Caco-2 (cell line): ENCODE results near the gene RANBP10. TPM values are rescaled to one million over a fixed set of nuclear protein-coding genes. Genes with fewer than 3 reads are reported as not detected.

Experiments
- BruUV-seq: library from RNA; stranded (reverse); fragments of 400-500 nt; replicated peaks from 2 replicates; lab custom pipeline; 2021; lab: Mats Ljungman, UMichigan
- CTCF ChIA-PET: fragments of 300-600 bp; sonication (Branson Sonifier 250); formaldehyde crosslinking; loops from one replicate; lab custom pipeline; 2022; ENCODE audit warnings: antibody characterized with exemption; lab: Charles Lee
- POLR2A ChIA-PET: fragments of 300-600 bp; sonication (Branson Sonifier 250); formaldehyde crosslinking; loops from one replicate; lab custom pipeline; 2022; ENCODE audit warnings: antibody characterized with exemption; lab: Charles Lee
- DNase-seq, 2 experiments: peaks; one replicate each; pipeline versions ENCODE4 v3.0.0 to v3.0.0-alpha.2; 2020 to 2022
- H3K27me3 ChIP-seq: replicated peaks from 2 replicates; pipeline ENCODE4 v1.6.0; 2011; ENCODE audit warnings: low read length; ENCODE audit not compliant: control insufficient read depth, insufficient read depth
- H3K36me3 ChIP-seq: 2 replicates; pipeline ENCODE4 v1.5.1; 2011; ENCODE audit warnings: low read length; ENCODE audit not compliant: control insufficient read depth, insufficient read depth
- H3K4me1 ChIP-seq: fragments of 250-450 bp; sonication (Bioruptor Pico); 2 replicates; pipeline ENCODE4 v1.5.1; 2020; ENCODE audit warnings: mild to moderate bottlenecking
- H3K4me3 ChIP-seq: 2 replicates; pipeline ENCODE4 v1.5.1; 2011; ENCODE audit warnings: low read depth, mild to moderate bottlenecking, control low read depth, low read length
- H3K9me3 ChIP-seq: fragments of 250-450 bp; sonication (Bioruptor Pico); 2 replicates; pipeline ENCODE4 v1.5.1; 2020; ENCODE audit warnings: mild to moderate bottlenecking, moderate library complexity
- H3K27ac Mint-ChIP-seq: one replicate; pipeline ENCODE4 v1.8.0; 2022; ENCODE audit warnings: mixed read lengths; ENCODE audit not compliant: unreplicated experiment
- H3K27me3 Mint-ChIP-seq: one replicate; pipeline ENCODE4 v1.8.0; 2022; ENCODE audit warnings: mixed read lengths; ENCODE audit not compliant: insufficient read depth, unreplicated experiment
- H3K36me3 Mint-ChIP-seq: one replicate; pipeline ENCODE4 v1.8.0; 2022; ENCODE audit warnings: mild to moderate bottlenecking, mixed read lengths; ENCODE audit not compliant: insufficient read depth, unreplicated experiment
- H3K4me1 Mint-ChIP-seq: one replicate; pipeline ENCODE4 v1.8.0; 2022; ENCODE audit warnings: low read depth, mixed read lengths; ENCODE audit not compliant: unreplicated experiment
- H3K4me3 Mint-ChIP-seq: one replicate; pipeline ENCODE4 v1.8.0; 2022; ENCODE audit warnings: mild to moderate bottlenecking, moderate library complexity, mixed read lengths; ENCODE audit not compliant: unreplicated experiment
- H3K9me3 Mint-ChIP-seq: one replicate; pipeline ENCODE4 v1.8.0; 2022; ENCODE audit warnings: mixed read lengths; ENCODE audit not compliant: unreplicated experiment
- CTCF ChIP-seq, 2 experiments: fragments of 200-600 bp in 1 of 2; IDR thresholded peaks; 1 replicate in 1 of 2; 2 replicates in 1 of 2; pipeline versions ENCODE4 v1.5.1 to v1.8.0; 2011 to 2022; ENCODE audit warnings: antibody characterized with exemption in 1 of 2, control low read depth in 1 of 2, inconsistent platforms in 1 of 2, low read depth in 1 of 2, low read length in 1 of 2, mild to moderate bottlenecking in 1 of 2, moderate library complexity in 1 of 2; ENCODE audit not compliant: insufficient read depth in 1 of 2, severe bottlenecking in 1 of 2, unreplicated experiment in 1 of 2
- intact Hi-C: fragments of 100-400 bp; cut with micrococcal nuclease; formaldehyde crosslinking; loops from one replicate; pipeline ENCODE4 v1.10.0; 2022; ENCODE audit not compliant: unreplicated experiment
- total RNA-seq: library from RNA; stranded (reverse); gene quantifications from 2 replicates; pipeline ENCODE4 v1.2.3, GENCODE V29; 2022

RANBP10 gene
- total RNA-seq, 1 experiment from 2014 or later = 21.8 TPM

- POLR2A ChIA-PET = no interaction called here
- Histone ChIP-seq H3K4me1 (no peaks in the 10 kb centered on the region), H3K27me3 (no peaks in the 10 kb centered on the region), H3K36me3 (peaks cover 7% of the 10 kb centered on the region), H3K4me3 (no peak overlapping the region), H3K9me3 (no peaks in the 10 kb centered on the region)
- Mint-ChIP-seq H3K27ac (no peak overlapping the region), H3K4me3 (no peak overlapping the region), H3K4me1 (no peaks in the 10 kb centered on the region), H3K36me3 (peaks cover 11% of the 10 kb centered on the region), H3K27me3 (no peaks in the 10 kb centered on the region), H3K9me3 (no peaks in the 10 kb centered on the region)
- CTCF ChIA-PET = interaction anchor here (2.6 kb wide), 1 partner anchor 9 kb away, joined by 13 read pairs; no protein-coding TSS in a partner anchor
- no TSS peak for BruUV-seq
- no peak for DNase-seq
- no peak for TF ChIP-seq CTCF (IDR thresholded peaks at IDR 0.05; ENCODE audit: insufficient read depth in 1 of 2, low read depth in 1 of 2, low read length in 1 of 2, severe bottlenecking in 1 of 2, unreplicated experiment in 1 of 2)
- intact Hi-C loops = no loop called here
Observed at GRCh38 chr16:67825906-67826305, 19.5 kb upstream of the RANBP10 start.

- H3K9me3 Mint-ChIP-seq = no peaks in the 10 kb centered on the region
- no TSS peak for BruUV-seq
- Histone ChIP-seq H3K4me1 (no peaks in the 10 kb centered on the region), H3K27me3 (no peaks in the 10 kb centered on the region), H3K4me3 (no peak overlapping the region), H3K36me3 (peaks cover 2% of the 10 kb centered on the region; the same call in 1 of the 2 replicates), H3K9me3 (no peaks in the 10 kb centered on the region)
- H3K4me1 Mint-ChIP-seq = no peaks in the 10 kb centered on the region
- ChIA-PET POLR2A (no interaction called here), CTCF (interaction anchor here (2.6 kb wide), 1 partner anchor 9 kb away, joined by 13 read pairs; no protein-coding TSS in a partner anchor)
- H3K27ac Mint-ChIP-seq = no peak overlapping the region
- TF ChIP-seq CTCF (IDR thresholded peaks at IDR 0.05; ENCODE audit: insufficient read depth in 1 of 2, low read depth in 1 of 2, low read length in 1 of 2, severe bottlenecking in 1 of 2, unreplicated experiment in 1 of 2) = no peak
- intact Hi-C loops = no loop called here
- DNase-seq = no peak
- H3K36me3 Mint-ChIP-seq = peaks cover 11% of the 10 kb centered on the region
- H3K4me3 Mint-ChIP-seq = no peak overlapping the region
- H3K27me3 Mint-ChIP-seq = no peaks in the 10 kb centered on the region
Observed at GRCh38 chr16:67825119-67825518, 18.8 kb upstream of the RANBP10 start.

GRCh38 chr16:67822511-67822910 is 16.2 kb upstream of the RANBP10 start:
- ChIA-PET POLR2A (no interaction called here), CTCF (interaction anchor here (0.7 kb wide), 1 partner anchor 33 kb away, joined by 3 read pairs; no protein-coding TSS in a partner anchor)
- Histone ChIP-seq H3K4me1 (no peaks in the 10 kb centered on the region), H3K36me3 (no peaks in the 10 kb centered on the region), H3K9me3 (no peaks in the 10 kb centered on the region), H3K4me3 (no peak overlapping the region), H3K27me3 (no peaks in the 10 kb centered on the region)
- BruUV-seq = no TSS peak
- H3K27ac Mint-ChIP-seq = no peak overlapping the region
- no peak for TF ChIP-seq CTCF (IDR thresholded peaks at IDR 0.05; ENCODE audit: insufficient read depth in 1 of 2, low read depth in 1 of 2, low read length in 1 of 2, severe bottlenecking in 1 of 2, unreplicated experiment in 1 of 2)
- intact Hi-C loops = no loop called here
- no peak overlapping the region for H3K4me3 Mint-ChIP-seq
- H3K9me3 Mint-ChIP-seq = no peaks in the 10 kb centered on the region
- H3K4me1 Mint-ChIP-seq = no peaks in the 10 kb centered on the region
- no peaks in the 10 kb centered on the region for H3K36me3 Mint-ChIP-seq
- no peak for DNase-seq
- no peaks in the 10 kb centered on the region for H3K27me3 Mint-ChIP-seq
